Measurements from ENCODE around the gene ARID1B. TPM values are rescaled to one million over a fixed set of nuclear protein-coding genes. Genes with fewer than 3 reads are reported as not detected.

ARID1B gene
- total RNA-seq, 1 experiment from 2014 or later: 35.6 TPM

- ATAC-seq: no peak
- H3K9me2 ChIP-seq (ENCODE audit: insufficient read depth): no peaks in the 10 kb centered on the region
- intact Hi-C loops (cut with micrococcal nuclease): no loop called here
- H3K27me3 ChIP-seq (ENCODE audit: insufficient read depth, low read length): no peaks in the 10 kb centered on the region
- ChIA-PET CTCF (no interaction called here), POLR2A (no interaction called here), RAD21 (ENCODE audit: low non-redundant PET in 1 of 2, low total read pairs in 2 of 2, uncharacterized antibody in 2 of 2, unreplicated experiment in 2 of 2) (no interaction called here)
- no peaks in the 10 kb centered on the region for H3K4me1 ChIP-seq (ENCODE audit: control insufficient read depth in 1 of 2, insufficient read depth in 2 of 2, low read length in 2 of 2)
- peaks cover 61% of the 10 kb centered on the region for H3K79me2 ChIP-seq (ENCODE audit: insufficient read depth, low read length)
- H3K4me2 ChIP-seq (ENCODE audit: low read length): no peak overlapping the region
- TF ChIP-seq CEBPB (IDR thresholded peaks at IDR 0.05; ENCODE audit: low read depth): no peak
- TF ChIP-seq FOSL1 (IDR thresholded peaks at IDR 0.05; ENCODE audit: low read depth): no peak
- TF ChIP-seq ELF1 (IDR thresholded peaks at IDR 0.05; ENCODE audit: borderline replicate concordance, low read depth): no peak
- TF ChIP-seq ZNF274 (IDR thresholded peaks at IDR 0.05; ENCODE audit: low read depth, low read length): no peak
- no peak for TF ChIP-seq SRF (IDR thresholded peaks at IDR 0.05; ENCODE audit: low read depth)
- H3K4me3 ChIP-seq (replicated peaks in 1 of 2; ENCODE audit: low read depth in 1 of 2, low read length in 2 of 2): no peak overlapping the region
- H2AFZ ChIP-seq (ENCODE audit: low read depth, low read length, poor library complexity, severe bottlenecking): no peak overlapping the region
- H3K9me3 ChIP-seq (ENCODE audit: control insufficient read depth in 1 of 2, insufficient read depth in 1 of 2, low read depth in 1 of 2, low read length in 2 of 2): no peaks in the 10 kb centered on the region
- no peak overlapping the region for H3K27ac ChIP-seq (ENCODE audit: low read depth, low read length)
- no TSS peak for BruUV-seq (replicated peaks)
- peaks cover 11% of the 10 kb centered on the region; the same call in 1 of the 2 replicates for H4K20me1 ChIP-seq (ENCODE audit: insufficient read depth)
- H3K36me3 ChIP-seq (ENCODE audit: control insufficient read depth in 1 of 2, insufficient read depth in 2 of 2, low read length in 2 of 2): no peaks in the 10 kb centered on the region
- DNase-seq (ENCODE audit: low read depth, low spot score): no peak
- no peak overlapping the region for H3K9ac ChIP-seq (ENCODE audit: low read length)
Measured at GRCh38 chr6:156868385-156868784, 91.2 kb downstream of the ARID1B start.

GRCh38 chr6:156869980-156870398 is 92.8 kb downstream of the ARID1B start:
- ChIA-PET RAD21 (ENCODE audit: low non-redundant PET in 1 of 2, low total read pairs in 2 of 2, uncharacterized antibody in 2 of 2, unreplicated experiment in 2 of 2) (no interaction called here), CTCF (no interaction called here), POLR2A (no interaction called here)
- BruUV-seq (replicated peaks): no TSS peak
- no peak overlapping the region for H3K4me3 ChIP-seq (replicated peaks in 1 of 2; ENCODE audit: low read depth in 1 of 2, low read length in 2 of 2)
- no peaks in the 10 kb centered on the region for H3K9me2 ChIP-seq (ENCODE audit: insufficient read depth)
- H2AFZ ChIP-seq (ENCODE audit: low read depth, low read length, poor library complexity, severe bottlenecking): no peak overlapping the region
- H3K9ac ChIP-seq (ENCODE audit: low read length): no peak overlapping the region
- H3K4me1 ChIP-seq (ENCODE audit: control insufficient read depth in 1 of 2, insufficient read depth in 2 of 2, low read length in 2 of 2): no peaks in the 10 kb centered on the region
- H3K36me3 ChIP-seq (ENCODE audit: control insufficient read depth in 1 of 2, insufficient read depth in 2 of 2, low read length in 2 of 2): no peaks in the 10 kb centered on the region
- no peaks in the 10 kb centered on the region for H3K9me3 ChIP-seq (ENCODE audit: control insufficient read depth in 1 of 2, insufficient read depth in 1 of 2, low read depth in 1 of 2, low read length in 2 of 2)
- TF ChIP-seq ZFX (IDR thresholded peaks at IDR 0.05) (no peak), JUND (IDR thresholded peaks at IDR 0.05) (no peak), ATF3 (IDR thresholded peaks at IDR 0.05) (no peak), SP1 (IDR thresholded peaks at IDR 0.05; ENCODE audit: low read depth) (no peak), EZH2 (IDR thresholded peaks at IDR 0.05) (no peak), EGR1 (IDR thresholded peaks at IDR 0.05; ENCODE audit: low read depth) (no peak), SRF (IDR thresholded peaks at IDR 0.05; ENCODE audit: low read depth) (no peak), SIN3A (IDR thresholded peaks at IDR 0.05; ENCODE audit: low read depth) (no peak), POLR2A (IDR thresholded peaks at IDR 0.05; ENCODE audit: borderline replicate concordance, extremely low read depth, insufficient read depth, insufficient read length) (no peak)
- intact Hi-C loops (cut with micrococcal nuclease): no loop called here
- ATAC-seq: no peak
- no peak for DNase-seq (ENCODE audit: low read depth, low spot score)
- H3K27ac ChIP-seq (ENCODE audit: low read depth, low read length): no peak overlapping the region
- H4K20me1 ChIP-seq (ENCODE audit: insufficient read depth): peaks cover 4% of the 10 kb centered on the region; the same call in 1 of the 2 replicates
- no peak overlapping the region for H3K4me2 ChIP-seq (ENCODE audit: low read length)
- H3K79me2 ChIP-seq (ENCODE audit: insufficient read depth, low read length): peaks cover 57% of the 10 kb centered on the region
- H3K27me3 ChIP-seq (ENCODE audit: insufficient read depth, low read length): no peaks in the 10 kb centered on the region
